Endothelial cell of umbilical vein (primary cell): ENCODE data around the gene LRSAM1. TPM values are rescaled to one million over a fixed set of nuclear protein-coding genes. Genes with fewer than 3 reads are reported as not detected.

Experiments used
- BruUV-seq: library from RNA; stranded (reverse); fragments of 400-500 nt; replicated peaks from 2 replicates; lab custom pipeline; 2021; lab: Mats Ljungman, UMichigan
- CTCF ChIA-PET: fragments of 300-600, 350-600 bp; sonication (Branson Sonifier 250); formaldehyde crosslinking; loops from one replicate; lab custom pipeline; 2021; ENCODE audit warnings: antibody characterized with exemption, inconsistent platforms; lab: Charles Lee
- POLR2A ChIA-PET: fragments of 300-600, 350-600 bp; sonication (Branson Sonifier 250); formaldehyde crosslinking; loops from one replicate; lab custom pipeline; 2021; ENCODE audit warnings: antibody characterized with exemption, inconsistent platforms; lab: Charles Lee
- DNase-seq: peaks from one replicate; pipeline ENCODE4 v3.0.0-alpha.2; 2011; ENCODE audit warnings: low read depth, low spot score
- FAIRE-seq: peaks from 2 replicates; lab custom pipeline; 2011; peaks lifted over from hg19 to GRCh38; lab: Jason Lieb, UNC
- H2AFZ ChIP-seq: 2 replicates; pipeline ENCODE4 v1.6.0; 2012; ENCODE audit warnings: low read depth, low read length, control low read depth, inconsistent platforms
- H3K27ac ChIP-seq: 2 replicates; pipeline ENCODE4 v1.5.1; 2011; ENCODE audit warnings: low read depth, mild to moderate bottlenecking, control low read depth, low read length, moderate library complexity; ENCODE audit not compliant: insufficient read depth
- H3K27me3 ChIP-seq, 2 experiments: 2 replicates each; pipeline versions ENCODE4 v1.6.0 to v1.6.1; 2011; ENCODE audit warnings: low read length in 2 of 2, mixed read lengths in 1 of 2; ENCODE audit not compliant: control insufficient read depth in 2 of 2, insufficient read depth in 2 of 2
- H3K36me3 ChIP-seq, 2 experiments: 2 replicates in 1 of 2; 3 replicates in 1 of 2; pipeline ENCODE4 v1.5.1; 2011; ENCODE audit warnings: low read length in 2 of 2, mild to moderate bottlenecking in 1 of 2, moderate library complexity in 1 of 2; ENCODE audit not compliant: control insufficient read depth in 2 of 2, insufficient read depth in 2 of 2; ENCODE audit errors: extremely low read depth in 1 of 2
- H3K4me1 ChIP-seq: 3 replicates; pipeline ENCODE4 v1.5.1; 2011; ENCODE audit warnings: mild to moderate bottlenecking, low read length; ENCODE audit not compliant: control insufficient read depth, insufficient read depth; ENCODE audit errors: extremely low read depth
- H3K4me2 ChIP-seq: 2 replicates; pipeline ENCODE4 v1.6.1; 2011; ENCODE audit warnings: low read length, control low read depth, mixed read lengths; ENCODE audit not compliant: insufficient read depth
- H3K4me3 ChIP-seq, 3 experiments: fragments of 200-600 bp in 1 of 3; sonication (generic), shearing (Covaris generic) in 1 of 3; replicated peaks in 1 of 3; 2 replicates each; pipeline ENCODE4 v1.5.1; 2011 to 2016; ENCODE audit warnings: control low read depth in 3 of 3, low read length in 3 of 3, mild to moderate bottlenecking in 2 of 3, inconsistent platforms in 1 of 3, low read depth in 1 of 3, moderate library complexity in 1 of 3; ENCODE audit not compliant: insufficient read depth in 1 of 3
- H3K79me2 ChIP-seq: 2 replicates; pipeline ENCODE4 v1.6.0; 2012; ENCODE audit warnings: low read length, inconsistent platforms; ENCODE audit not compliant: control insufficient read depth, insufficient read depth
- H3K9ac ChIP-seq: replicated peaks from 2 replicates; pipeline ENCODE3; 2011; ENCODE audit warnings: low read length, control low read depth; ENCODE audit not compliant: insufficient read depth; ENCODE audit errors: extremely low read depth
- H3K9me1 ChIP-seq: replicated peaks from 3 replicates; pipeline ENCODE4 v1.6.0; 2011; ENCODE audit warnings: mild to moderate bottlenecking, low read length; ENCODE audit not compliant: control insufficient read depth, insufficient read depth; ENCODE audit errors: extremely low read depth
- H3K9me3 ChIP-seq: replicated peaks from 2 replicates; pipeline ENCODE4 v1.5.1; 2012; ENCODE audit warnings: low read length, inconsistent platforms; ENCODE audit not compliant: control insufficient read depth, insufficient read depth
- H4K20me1 ChIP-seq: replicated peaks from 2 replicates; pipeline ENCODE3; 2011; ENCODE audit warnings: mild to moderate bottlenecking, low read length; ENCODE audit not compliant: control insufficient read depth, insufficient read depth; ENCODE audit errors: extremely low read depth
- CTCF ChIP-seq, 2 donors: IDR thresholded peaks; 1 replicate in 1 of 2; 2 replicates in 1 of 2; pipeline ENCODE4 v1.5.1; 2011; ENCODE audit warnings: low read length in 2 of 2, mild to moderate bottlenecking in 2 of 2, moderate library complexity in 2 of 2, control low read depth in 1 of 2, inconsistent platforms in 1 of 2, low read depth in 1 of 2; ENCODE audit not compliant: insufficient read depth in 1 of 2; ENCODE audit errors: extremely low read depth in 1 of 2
- EZH2 ChIP-seq: IDR thresholded peaks from 2 replicates; pipeline ENCODE4 v1.6.1; 2012; ENCODE audit warnings: borderline replicate concordance, low read depth, mild to moderate bottlenecking, moderate library complexity, low read length, inconsistent platforms; ENCODE audit not compliant: severe bottlenecking
- FOS ChIP-seq: IDR thresholded peaks from 2 replicates; pipeline ENCODE4 v1.6.1; 2011; ENCODE audit warnings: mild to moderate bottlenecking, low read length, moderate library complexity, borderline replicate concordance; ENCODE audit not compliant: insufficient read depth
- GATA2 ChIP-seq: IDR thresholded peaks from 2 replicates; pipeline ENCODE4 v1.7.0; 2011; ENCODE audit warnings: low read depth, mild to moderate bottlenecking, moderate library complexity, mixed read lengths, low read length; ENCODE audit not compliant: insufficient read length, insufficient read depth
- JUN ChIP-seq: IDR thresholded peaks from 2 replicates; pipeline ENCODE4 v1.6.1; 2011; ENCODE audit warnings: borderline replicate concordance, low read depth; ENCODE audit not compliant: insufficient read length, insufficient read depth
- MYC ChIP-seq: IDR thresholded peaks from one replicate; pipeline ENCODE4 v1.6.1; 2011; ENCODE audit warnings: mild to moderate bottlenecking, low read depth, low read length
- POLR2A ChIP-seq: IDR thresholded peaks from 2 replicates; pipeline ENCODE4 v1.6.1; 2012; ENCODE audit warnings: low read depth, mild to moderate bottlenecking, control low read depth, low read length
- POLR2AphosphoS5 ChIP-seq: IDR thresholded peaks from 2 replicates; pipeline ENCODE4 v1.6.1; 2012; ENCODE audit warnings: low read depth, mild to moderate bottlenecking, control low read depth, low read length, moderate library complexity; ENCODE audit not compliant: insufficient read depth
- dilution Hi-C: fragments of 300-500 bp; cut with MboI; formaldehyde crosslinking; loops from one replicate; pipeline ENCODE4 v1.15.0; 2019; ENCODE audit warnings: low sequenced_read_pairs; ENCODE audit not compliant: extremely low pct_ligation_motif_present
- intact Hi-C: fragments of 100-400 bp; cut with micrococcal nuclease; formaldehyde crosslinking; loops from one replicate; pipeline ENCODE4 v1.10.0; 2022
- polyA plus RNA-seq, 4 experiments: library from polyadenylated mRNA; depleted of rRNA in 3 of 4; stranded (reverse) in 3 of 4; unstranded in 1 of 4; fragments of >200 nt; gene quantifications; 2 replicates each; pipeline versions ENCODE4 v1.2.1 to v1.2.3, GENCODE V29; 2011 to 2012; ENCODE audit warnings: missing spikeins in 1 of 4
- total RNA-seq: library from RNA; stranded (reverse); gene quantifications from 2 replicates; pipeline ENCODE4 v1.2.3, GENCODE V29; 2021
- TF ChIP-seq, protein P1 (sequence below): IDR thresholded peaks from 2 replicates; pipeline ENCODE4 v1.6.1; 2011; ENCODE audit not compliant: insufficient read depth, insufficient read length

LRSAM1 gene
- total and polyA plus RNA-seq, 2 donors (not counting 3 experiments of a cell fraction or from before 2014, with no cell fraction given), result 10.8 to 18.9 TPM

- Histone ChIP-seq H3K27ac (no peak overlapping the region), H3K36me3 (peaks cover 0 to 26% of the 10 kb centered on the region in 2 experiments), H3K79me2 (no peaks in the 10 kb centered on the region), H3K27me3 (no peaks in the 10 kb centered on the region), H3K4me1 (no peaks in the 10 kb centered on the region), H3K9me3 (no peaks in the 10 kb centered on the region), H3K4me2 (no peak overlapping the region), H3K9ac (no peak overlapping the region), H3K9me1 (no peaks in the 10 kb centered on the region), H3K4me3 (no peak overlapping the region), H2AFZ (no peak overlapping the region), H4K20me1 (no peaks in the 10 kb centered on the region)
- POLR2A ChIA-PET, result no interaction called here
- dilution Hi-C loops, result no loop called here
- intact Hi-C loops, result no loop called here
- FAIRE-seq (no peak), DNase-seq (no peak)
- CTCF ChIA-PET, result interaction anchor here (0.7 to 2.1 kb wide), 2 partner anchors 233 to 276 kb away, joined by 3 to 7 read pairs; partner anchors contain the start of gene TOR2A
- TF ChIP-seq MYC (no peak), POLR2AphosphoS5 (no peak), POLR2A (no peak), CTCF (IDR thresholded peaks at IDR 0.05; ENCODE audit: extremely low read depth in 1 of 2, insufficient read depth in 1 of 2, low read depth in 1 of 2, low read length in 2 of 2) (no peak), FOS (no peak), GATA2 (no peak), EZH2 (no peak), JUN (no peak)
- TF ChIP-seq, protein P1, sequence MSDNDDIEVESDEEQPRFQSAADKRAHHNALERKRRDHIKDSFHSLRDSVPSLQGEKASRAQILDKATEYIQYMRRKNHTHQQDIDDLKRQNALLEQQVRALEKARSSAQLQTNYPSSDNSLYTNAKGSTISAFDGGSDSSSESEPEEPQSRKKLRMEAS, result no peak
- no TSS peak for BruUV-seq
Measured at GRCh38 chr9:127458921-127459320, 7.6 kb downstream of the LRSAM1 start.
